Left lung (tissue), 10 donors: Measurements from ENCODE around the gene NRG3. TPM values are rescaled to one million over a fixed set of nuclear protein-coding genes. Genes with fewer than 3 reads are reported as not detected.

Experiments used
- ATAC-seq: fragments of 200-7000 bp; cut with Tn5 transposase; one replicate; pipeline ENCODE4 v1.9.1; 2020; ENCODE audit warnings: moderate library complexity
- DNase-seq, 4 donors: peaks; one replicate each; pipeline ENCODE4 v3.0.0-alpha.2; 2013 to 2020
- H3K27ac ChIP-seq, 2 donors: fragments of 200-600 bp; sonication (generic) in 1 of 2; one replicate each; pipeline versions ENCODE4 v1.5.0 to v1.8.0; 2020 to 2021
- H3K27me3 ChIP-seq, 2 donors: fragments of 200-600 bp; sonication (generic) in 1 of 2; one replicate each; pipeline versions ENCODE4 v1.5.0 to v1.8.0; 2020 to 2021
- H3K36me3 ChIP-seq, 2 donors: fragments of 200-600 bp; sonication (generic) in 1 of 2; one replicate each; pipeline versions ENCODE4 v1.5.0 to v1.8.0; 2020 to 2021
- H3K4me1 ChIP-seq, 2 donors: fragments of 200-600 bp; one replicate each; pipeline ENCODE4 v1.8.0; 2021
- H3K4me3 ChIP-seq, 2 donors: fragments of 200-600 bp; sonication (generic) in 1 of 2; one replicate each; pipeline versions ENCODE4 v1.5.0 to v1.8.0; 2020 to 2021; ENCODE audit warnings: mild to moderate bottlenecking in 1 of 2
- H3K9me3 ChIP-seq, 2 donors: fragments of 200-600 bp; sonication (generic) in 1 of 2; one replicate each; pipeline versions ENCODE4 v1.5.0 to v1.8.0; 2020 to 2021
- intact Hi-C, 2 donors: fragments of 100-400 bp; cut with DNase I; formaldehyde crosslinking; loops; one replicate each; pipeline versions ENCODE4 v1.11.2 to v1.14.2; 2022
- polyA plus RNA-seq, 6 donors: library from polyadenylated mRNA; unstranded; fragments of 120-200 nt; gene quantifications; one replicate each; pipeline ENCODE4 v1.2.1, GENCODE V29; 2013; ENCODE audit not compliant: insufficient read length in 6 of 6
- total RNA-seq, 2 donors: library from RNA; stranded (reverse); fragmentation: NEBNext Ultra II Directional; extraction: Animal tissue kit (Norgen Biotek cat#: 25700); gene quantifications; one replicate each; pipeline ENCODE4 v1.2.1, GENCODE V29; 2021
- TF ChIP-seq, protein P1 (sequence below), 2 donors: fragments of 200-600 bp; sonication (generic) in 1 of 2; IDR thresholded peaks; one replicate each; pipeline versions ENCODE4 v1.5.0 to v1.8.0; 2021; ENCODE audit warnings: antibody characterized with exemption in 2 of 2
- donor health status: DM: no; HTN: yes; CAD: no.
- donor health status: DM: no; HTN: no; CAD: no.

Gene NRG3
- total and polyA plus RNA-seq, 8 donors, result 1.0 to 1.7 (median 1.1) TPM

GRCh38 chr10:81917666-81918065 is 42.7 kb downstream of the NRG3 start:
- H3K4me1 ChIP-seq, result no peaks in the 10 kb centered on the region
- TF ChIP-seq, protein P1, sequence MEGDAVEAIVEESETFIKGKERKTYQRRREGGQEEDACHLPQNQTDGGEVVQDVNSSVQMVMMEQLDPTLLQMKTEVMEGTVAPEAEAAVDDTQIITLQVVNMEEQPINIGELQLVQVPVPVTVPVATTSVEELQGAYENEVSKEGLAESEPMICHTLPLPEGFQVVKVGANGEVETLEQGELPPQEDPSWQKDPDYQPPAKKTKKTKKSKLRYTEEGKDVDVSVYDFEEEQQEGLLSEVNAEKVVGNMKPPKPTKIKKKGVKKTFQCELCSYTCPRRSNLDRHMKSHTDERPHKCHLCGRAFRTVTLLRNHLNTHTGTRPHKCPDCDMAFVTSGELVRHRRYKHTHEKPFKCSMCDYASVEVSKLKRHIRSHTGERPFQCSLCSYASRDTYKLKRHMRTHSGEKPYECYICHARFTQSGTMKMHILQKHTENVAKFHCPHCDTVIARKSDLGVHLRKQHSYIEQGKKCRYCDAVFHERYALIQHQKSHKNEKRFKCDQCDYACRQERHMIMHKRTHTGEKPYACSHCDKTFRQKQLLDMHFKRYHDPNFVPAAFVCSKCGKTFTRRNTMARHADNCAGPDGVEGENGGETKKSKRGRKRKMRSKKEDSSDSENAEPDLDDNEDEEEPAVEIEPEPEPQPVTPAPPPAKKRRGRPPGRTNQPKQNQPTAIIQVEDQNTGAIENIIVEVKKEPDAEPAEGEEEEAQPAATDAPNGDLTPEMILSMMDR (IDR thresholded peaks at IDR 0.05), result no peak
- H3K9me3 ChIP-seq, result no peaks in the 10 kb centered on the region
- no peaks in the 10 kb centered on the region for H3K36me3 ChIP-seq
- ATAC-seq (no peak), DNase-seq (no peak)
- no peaks in the 10 kb centered on the region for H3K27me3 ChIP-seq
- H3K27ac ChIP-seq, result no peak overlapping the region
- intact Hi-C loops, result no loop called here
- H3K4me3 ChIP-seq, result no peak overlapping the region

- H3K4me1 ChIP-seq, result no peaks in the 10 kb centered on the region
- no peak for DNase-seq
- H3K9me3 ChIP-seq, result no peaks in the 10 kb centered on the region
- TF ChIP-seq, protein P1 (IDR thresholded peaks at IDR 0.05), result no peak
- no peak for ATAC-seq
- H3K36me3 ChIP-seq, result no peaks in the 10 kb centered on the region
- intact Hi-C loops, result no loop called here
- H3K27me3 ChIP-seq, result no peaks in the 10 kb centered on the region
- no peak overlapping the region for H3K4me3 ChIP-seq
- H3K27ac ChIP-seq, result no peak overlapping the region
Measured at GRCh38 chr10:81918766-81919165, 43.8 kb downstream of the NRG3 start.

GRCh38 chr10:81920213-81920829 is 45.3 kb downstream of the NRG3 start:
- ATAC-seq (no peak), DNase-seq (no peak)
- Histone ChIP-seq H3K4me1 (no peaks in the 10 kb centered on the region), H3K4me3 (no peak overlapping the region), H3K36me3 (no peaks in the 10 kb centered on the region), H3K27me3 (no peaks in the 10 kb centered on the region), H3K9me3 (no peaks in the 10 kb centered on the region), H3K27ac (no peak overlapping the region)
- intact Hi-C loops, result no loop called here
- TF ChIP-seq, protein P1 (IDR thresholded peaks at IDR 0.05), result peak in 1 of 2 donors; percentile 21

DNA sequence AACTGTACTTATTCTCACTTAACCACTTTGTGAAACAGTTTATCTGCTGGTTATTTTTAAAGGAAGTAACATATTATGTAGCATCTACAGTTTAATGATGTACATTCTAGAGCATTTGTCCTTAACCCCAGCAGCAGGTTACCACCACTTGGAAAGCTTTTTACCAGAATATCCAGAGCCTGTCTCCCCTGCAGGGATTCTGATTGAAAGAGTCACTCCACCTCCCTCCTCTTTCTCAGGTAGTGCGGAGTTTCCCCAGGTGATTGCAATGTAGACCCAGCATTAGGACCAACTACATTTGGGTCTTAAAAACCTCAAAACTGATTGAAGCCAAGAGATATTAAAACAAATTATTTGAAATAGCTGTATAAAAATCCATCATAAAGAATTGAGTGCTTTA is 53.1 kb downstream of the NRG3 start:
- no peaks in the 10 kb centered on the region for H3K4me1 ChIP-seq
- no peaks in the 10 kb centered on the region for H3K27me3 ChIP-seq
- H3K36me3 ChIP-seq, result no peaks in the 10 kb centered on the region
- H3K9me3 ChIP-seq, result no peaks in the 10 kb centered on the region
- no peak for DNase-seq
- no peak overlapping the region for H3K27ac ChIP-seq
- TF ChIP-seq, protein P1 (IDR thresholded peaks at IDR 0.05), result no peak
- intact Hi-C loops, result no loop called here
- ATAC-seq, result no peak
- no peak overlapping the region for H3K4me3 ChIP-seq

DNA sequence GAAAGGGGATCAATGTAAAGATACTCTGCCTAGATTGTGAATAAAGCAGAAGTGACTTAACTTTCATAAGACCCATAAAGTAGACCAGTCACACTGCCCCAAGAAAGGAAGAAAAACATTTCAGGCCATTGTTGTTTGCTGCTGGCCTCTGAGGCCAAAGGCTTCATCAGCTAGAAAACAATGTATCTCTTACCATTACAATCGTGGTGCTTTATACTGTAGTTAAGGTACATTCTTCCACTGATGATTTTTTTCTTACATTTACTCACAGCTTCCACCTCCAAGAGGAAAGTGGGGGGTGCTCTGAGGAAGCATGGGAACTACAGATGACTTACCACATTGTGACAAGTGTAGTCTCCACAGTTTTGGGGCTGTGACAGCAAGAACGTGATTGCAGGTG is 68.6 kb downstream of the NRG3 start:
- no peaks in the 10 kb centered on the region for H3K9me3 ChIP-seq
- TF ChIP-seq, protein P1 (IDR thresholded peaks at IDR 0.05), result no peak
- H3K27ac ChIP-seq, result no peak overlapping the region
- ATAC-seq (no peak), DNase-seq (no peak)
- H3K4me3 ChIP-seq, result no peak overlapping the region
- H3K27me3 ChIP-seq, result no peaks in the 10 kb centered on the region
- H3K36me3 ChIP-seq, result no peaks in the 10 kb centered on the region
- intact Hi-C loops, result no loop called here
- H3K4me1 ChIP-seq, result no peaks in the 10 kb centered on the region
